ENCODE data around the gene SAYSD1. TPM values are rescaled to one million over a fixed set of nuclear protein-coding genes. Genes with fewer than 3 reads are reported as not detected.

Gene SAYSD1, protein sequence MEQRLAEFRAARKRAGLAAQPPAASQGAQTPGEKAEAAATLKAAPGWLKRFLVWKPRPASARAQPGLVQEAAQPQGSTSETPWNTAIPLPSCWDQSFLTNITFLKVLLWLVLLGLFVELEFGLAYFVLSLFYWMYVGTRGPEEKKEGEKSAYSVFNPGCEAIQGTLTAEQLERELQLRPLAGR
- total RNA-seq (2022; extraction: Qiagen RNA extraction) = 5.2 to 6.8 TPM (median 6.6 TPM) in 5 replicates

DNA sequence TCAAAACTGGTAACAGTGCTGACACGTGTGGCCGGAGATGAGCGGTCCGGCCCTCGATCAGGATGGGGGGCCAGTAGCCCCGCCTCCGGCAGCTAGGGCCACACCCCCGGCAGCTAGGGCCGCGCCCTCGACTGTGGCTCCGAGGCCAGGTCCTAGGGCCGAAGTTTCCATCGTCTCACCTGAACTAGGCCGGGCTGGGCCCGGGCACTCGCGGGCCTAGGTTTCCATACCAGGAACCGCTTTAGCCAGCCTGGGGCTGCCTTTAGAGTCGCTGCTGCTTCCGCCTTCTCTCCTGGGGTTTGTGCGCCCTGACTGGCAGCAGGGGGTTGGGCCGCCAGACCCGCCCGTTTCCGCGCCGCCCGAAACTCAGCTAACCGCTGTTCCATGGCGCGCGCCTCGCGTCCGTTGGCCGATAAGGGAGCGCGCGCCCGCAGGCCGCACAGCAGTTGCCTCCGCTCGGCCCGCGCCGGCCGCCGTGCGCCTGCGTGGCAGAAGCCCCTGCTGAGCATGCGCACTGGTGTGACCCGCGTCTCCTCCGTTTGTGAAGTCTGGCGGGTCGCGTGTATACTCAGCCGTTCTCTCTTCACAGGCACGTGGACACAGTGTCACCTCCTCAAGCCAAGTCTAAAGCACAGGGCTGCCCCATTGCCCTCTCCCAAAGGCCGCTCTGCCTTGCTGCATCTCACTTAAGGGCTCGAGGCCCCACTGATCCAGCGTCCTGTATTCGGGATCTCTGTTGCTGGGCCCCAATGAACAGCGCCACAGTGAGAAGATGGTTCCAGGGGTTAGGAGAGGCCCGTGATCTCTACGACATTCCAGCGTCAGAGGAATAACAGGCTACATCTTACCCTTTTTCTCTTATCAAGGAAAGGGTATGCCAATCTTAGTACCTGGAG, at the start of gene SAYSD1:
Gene SAYSD1, minus strand, starts transcription at position 483 of the 896 bp plus-strand sequence. Its CDS starts 97 bp downstream, at position 386.

Other genes starting within 250 kb of the SAYSD1 start
- gene GLP1R, start 66.4 kb downstream of the SAYSD1 start, total RNA-seq (2022; extraction: Qiagen RNA extraction) = not detected in 5 replicates
- 1.1 to 1.7 TPM (median 1.3 TPM) in 5 replicates for gene KCNK5, start 114.3 kb upstream of the SAYSD1 start, total RNA-seq (2022; extraction: Qiagen RNA extraction)
- not detected in 5 replicates for gene KCNK17, start 199.2 kb upstream of the SAYSD1 start, total RNA-seq (2022; extraction: Qiagen RNA extraction)
- gene KCNK16, start 207.5 kb upstream of the SAYSD1 start, total RNA-seq (2022; extraction: Qiagen RNA extraction) = not detected in 5 replicates